ENCODE results near the gene SFTPD.

GRCh38 chr10:79983286-79983909, 34.5 kb upstream of the SFTPD start:
- no peak for TF ChIP-seq CTCF (IDR thresholded peaks at IDR 0.05; ENCODE audit: insufficient read depth, low read length, poor library complexity, severe bottlenecking)
- no peak for TF ChIP-seq EZH2phosphoT487 (conservative IDR thresholded peaks at IDR 0.05; ENCODE audit: low read length)
